Heart left ventricle (tissue), 16 donors: ENCODE results near the gene S100A16. TPM values are rescaled to one million over a fixed set of nuclear protein-coding genes. Genes with fewer than 3 reads are reported as not detected.

Experiments used
- ATAC-seq, 4 donors: fragments of 200-7000 bp; cut with Tn5 transposase; one replicate each; pipeline ENCODE4 v1.9.1; 2020 to 2022; ENCODE audit warnings: moderate library complexity in 4 of 4, mild to moderate bottlenecking in 3 of 4, moderate number of reproducible peaks in 1 of 4
- DNase-seq, 5 donors: peaks; one replicate each; pipeline ENCODE4 v3.0.0-alpha.2; 2020
- H3K27ac ChIP-seq, 12 donors: fragments of 200-600 bp; sonication (generic) in 4 of 12; one replicate each; pipeline versions ENCODE4 v1.5.0 to v1.8.0; 2016 to 2022; ENCODE audit warnings: mild to moderate bottlenecking in 2 of 12
- H3K27me3 ChIP-seq, 9 donors: fragments of 200-600 bp; sonication (generic) in 2 of 9; one replicate each; pipeline versions ENCODE4 v1.5.1 to v1.8.0; 2016 to 2022; ENCODE audit warnings: mild to moderate bottlenecking in 3 of 9
- H3K36me3 ChIP-seq, 9 donors: fragments of 200-600 bp; sonication (generic) in 2 of 9; one replicate each; pipeline versions ENCODE4 v1.5.0 to v1.8.0; 2018 to 2022; ENCODE audit warnings: mild to moderate bottlenecking in 2 of 9
- H3K4me1 ChIP-seq, 12 donors: fragments of 200-600 bp; sonication (generic) in 4 of 12; one replicate each; pipeline versions ENCODE4 v1.5.0 to v1.8.0; 2016 to 2022; ENCODE audit warnings: mild to moderate bottlenecking in 3 of 12
- H3K4me3 ChIP-seq, 12 donors: fragments of 200-600 bp; sonication (generic) in 4 of 12; one replicate each; pipeline versions ENCODE4 v1.5.0 to v1.8.0; 2017 to 2022; ENCODE audit warnings: mild to moderate bottlenecking in 9 of 12, moderate library complexity in 4 of 12
- H3K9me3 ChIP-seq, 12 donors: fragments of 200-600 bp; sonication (generic) in 4 of 12; one replicate each; pipeline versions ENCODE4 v1.5.0 to v1.8.0; 2016 to 2022; ENCODE audit warnings: mild to moderate bottlenecking in 1 of 12
- POLR2A ChIP-seq, 2 donors: fragments of 450-650 bp; IDR thresholded peaks; one replicate each; pipeline ENCODE4 v1.6.1; 2017; ENCODE audit warnings: antibody characterized with exemption in 2 of 2, mild to moderate bottlenecking in 2 of 2, moderate library complexity in 2 of 2
- WGBS, 4 donors: extraction: QIAGEN DNeasy Blood & Tissue Kit in 2 of 4; methylation state at CpG; one replicate each; pipeline versions ENCODE4 v1.1.5 to v1.1.7; 2013 to 2018; 5-methylcytosine and 5-hydroxymethylcytosine counted together
- intact Hi-C, 10 donors: fragments of 100-400 bp; cut with DNase I; formaldehyde crosslinking; loops; one replicate each; pipeline versions ENCODE4 v1.11.1 to v1.14.2; 2022
- polyA plus RNA-seq, 2 donors: library from polyadenylated mRNA; stranded (reverse); fragments of 200-250 nt; gene quantifications; one replicate each; pipeline ENCODE4 v1.2.3, GENCODE V29; 2013
- total RNA-seq, 9 donors: library from RNA; depleted of rRNA in 2 of 9; stranded (reverse); fragments of >200 nt in 2 of 9; fragmentation: NEBNext Ultra II Directional in 3 of 9; extraction: Animal tissue kit (Norgen Biotek cat#: 25700) in 3 of 9; gene quantifications; one replicate each; pipeline versions ENCODE4 v1.1.0 to v1.2.4, GENCODE V29; 2016 to 2023
- TF ChIP-seq, protein P1 (sequence below), 12 donors: fragments of 200-600 bp; sonication (generic) in 4 of 12; IDR thresholded peaks; one replicate each; pipeline versions ENCODE4 v1.5.0 to v1.8.0; 2018 to 2022; ENCODE audit warnings: antibody characterized with exemption in 12 of 12, mild to moderate bottlenecking in 5 of 12
- donor health status: ischemic (EF 13 %, LVEDD 7.1; RV severe dilation, severe dysfunction).
- donor health status: healthy with polysubstance abuse.
- donor health status: DM: no; HTN: yes; CAD: no.
- donor health status: DM: no; HTN: no; CAD: no.
- donor health status: ischemic (EF 25% LVEDD 6.9; RV normal size, moderate dysfunction).
- donor health status: ischemic (EF 25% LVEDD 5.7; RV mildly dilated, moderate dysfunction).
- donor health status: healthy.
- donor health status: DM: yes; HTN: yes; CAD: no.
- donor health status: ischemic (EF 35%, LVEDD 5.7; RV mildly dilated, moderate dysfunction).
- donor health status: nonischemic (EF 11% LVEDD 7.7; RV severe dilation, severe dysfunction).
- donor health status: DM: yes; HTN: yes; CAD: no.
- donor health status: PGD.
- donor health status: ischemic (EF 29% LVEDD 5.4; RV normal size, mild dysfunction).
- donor health status: nonischemic (EF 23%, LVEDD 6.1; RV moderate dilation, normal function).

Gene S100A16
- total and polyA plus RNA-seq, 11 donors: 37.2 to 233 (median 70.3) TPM

DNA sequence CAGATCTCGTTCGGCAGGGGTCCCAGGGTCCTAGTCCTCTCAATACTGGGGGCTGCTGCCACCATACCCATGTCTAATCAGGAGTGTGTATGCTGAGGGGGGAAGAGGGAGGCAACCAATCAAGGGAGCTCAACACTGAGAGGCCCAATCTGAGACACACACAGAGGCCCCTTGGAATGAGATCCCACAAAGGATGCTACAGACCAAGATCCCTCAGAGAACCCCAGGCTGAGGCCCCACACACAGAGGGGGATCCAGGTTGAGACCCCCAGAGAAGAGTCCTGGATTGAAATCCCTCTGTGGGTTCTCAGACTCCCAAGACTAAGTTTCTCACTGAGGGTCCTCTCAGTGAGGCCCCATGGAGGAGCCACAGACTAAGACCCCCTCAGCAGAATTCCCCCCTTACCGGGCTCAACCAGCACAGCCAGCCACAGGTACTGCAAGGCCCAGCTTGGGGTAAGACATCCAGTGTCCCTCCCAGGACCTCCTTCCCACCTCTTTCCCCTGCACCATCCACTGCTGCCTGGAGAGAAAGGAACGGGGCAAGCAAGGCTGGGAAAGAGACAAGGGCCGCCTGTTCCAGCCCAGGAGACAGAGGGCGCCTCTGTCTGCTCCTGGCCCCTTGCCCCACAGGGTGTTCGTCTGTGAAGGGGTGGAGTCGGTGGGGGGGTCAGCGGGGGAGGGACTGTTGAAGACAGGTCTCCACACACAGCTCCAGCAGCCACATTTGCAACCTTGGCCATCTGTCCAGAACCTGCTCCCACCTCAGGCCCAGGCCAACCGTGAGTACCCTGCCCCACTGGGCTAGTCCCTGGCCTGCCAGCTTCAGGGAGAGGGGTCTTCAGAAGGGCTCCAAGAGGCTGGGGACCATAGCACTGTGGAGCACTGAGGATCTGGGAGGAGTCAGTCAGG is 15.0 kb upstream of the S100A16 start, which contains the start of gene S100A1:
TSS of gene S100A1 (plus strand) at position 720 of the 912 bp plus-strand sequence. CDS start 2,088 bp downstream, outside the sequence.
- WGBS, 4 donors: 35 to 55% (median 45%) methylated on average over 4 to 10 of the region's 10 CpGs
- TF ChIP-seq, protein P1, sequence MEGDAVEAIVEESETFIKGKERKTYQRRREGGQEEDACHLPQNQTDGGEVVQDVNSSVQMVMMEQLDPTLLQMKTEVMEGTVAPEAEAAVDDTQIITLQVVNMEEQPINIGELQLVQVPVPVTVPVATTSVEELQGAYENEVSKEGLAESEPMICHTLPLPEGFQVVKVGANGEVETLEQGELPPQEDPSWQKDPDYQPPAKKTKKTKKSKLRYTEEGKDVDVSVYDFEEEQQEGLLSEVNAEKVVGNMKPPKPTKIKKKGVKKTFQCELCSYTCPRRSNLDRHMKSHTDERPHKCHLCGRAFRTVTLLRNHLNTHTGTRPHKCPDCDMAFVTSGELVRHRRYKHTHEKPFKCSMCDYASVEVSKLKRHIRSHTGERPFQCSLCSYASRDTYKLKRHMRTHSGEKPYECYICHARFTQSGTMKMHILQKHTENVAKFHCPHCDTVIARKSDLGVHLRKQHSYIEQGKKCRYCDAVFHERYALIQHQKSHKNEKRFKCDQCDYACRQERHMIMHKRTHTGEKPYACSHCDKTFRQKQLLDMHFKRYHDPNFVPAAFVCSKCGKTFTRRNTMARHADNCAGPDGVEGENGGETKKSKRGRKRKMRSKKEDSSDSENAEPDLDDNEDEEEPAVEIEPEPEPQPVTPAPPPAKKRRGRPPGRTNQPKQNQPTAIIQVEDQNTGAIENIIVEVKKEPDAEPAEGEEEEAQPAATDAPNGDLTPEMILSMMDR (IDR thresholded peaks at IDR 0.05): peak in 3 of 12 donors; percentile 29 to 49 (median 31)
- TF ChIP-seq POLR2A (IDR thresholded peaks at IDR 0.05): no peak
- Histone ChIP-seq H3K27me3 (no peaks in the 10 kb centered on the region), H3K4me3 (peak within 1 kb of the TSS; percentile 38 to 87 (median 62)), H3K27ac (peak within 1 kb of the TSS; percentile 84 to 97 (median 94)), H3K9me3 (no peaks in the 10 kb centered on the region), H3K36me3 (peaks cover 0 to 24% (median 8%) of the 10 kb centered on the region in 9 donors), H3K4me1 (peaks cover 1 to 71% (median 49%) of the 10 kb centered on the region in 12 donors)
- DNase-seq: peak; percentile 77 to 87 (median 82)
- intact Hi-C loops: loop anchor here in 1 of 10 donors (2.0 kb wide), 1 partner anchor 43 kb away; the partner anchor contains the start of gene ILF2
- ATAC-seq: peak; percentile 45 to 72 (median 58)

DNA sequence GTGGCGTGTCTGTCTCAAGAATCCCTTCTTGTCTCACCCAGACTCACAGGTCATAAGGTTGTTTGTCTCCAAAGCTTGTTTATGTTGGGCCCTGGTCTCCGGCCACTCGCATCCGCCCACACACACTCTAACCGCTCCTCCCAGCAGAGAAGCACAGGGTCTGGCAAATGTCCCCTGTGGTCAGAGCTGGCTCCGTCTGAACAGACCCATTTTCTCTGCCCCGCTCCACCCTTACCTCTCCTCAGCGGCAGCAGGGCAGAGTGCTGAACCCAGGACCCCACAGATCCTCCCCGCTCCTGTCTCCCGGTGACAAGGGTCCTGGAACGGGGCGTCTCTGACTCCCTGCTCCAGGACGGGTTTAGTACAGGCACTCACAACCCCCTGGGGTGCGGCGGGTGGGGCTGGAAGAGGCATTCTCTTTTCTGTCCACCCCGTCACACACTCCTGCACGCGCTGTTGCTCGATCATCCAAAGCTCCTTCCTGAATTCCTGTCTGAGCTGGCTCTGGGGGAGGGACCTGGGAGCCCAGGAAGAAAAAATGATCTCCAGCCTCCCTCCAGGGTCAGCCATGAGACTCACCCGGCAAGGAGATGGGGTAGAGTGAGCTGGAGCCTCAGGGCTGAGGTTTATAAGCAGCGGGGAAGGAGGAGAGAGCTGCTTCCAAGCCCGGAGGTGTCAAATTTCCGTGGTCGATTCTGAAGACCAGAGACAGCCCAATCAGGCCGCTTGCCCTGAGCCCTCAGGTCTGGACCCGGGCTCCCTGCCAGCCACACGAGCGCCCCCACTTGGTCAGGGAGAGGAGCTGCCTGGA is 14.2 kb upstream of the S100A16 start, which contains the start of gene S100A13:
TSS of gene S100A13 (minus strand) at position 602 of the 811 bp plus-strand sequence. CDS start 1,033 bp downstream, outside the sequence.
- ATAC-seq (peak; percentile 29 to 68 (median 64)), DNase-seq (peak; percentile 82 to 88 (median 86))
- H3K4me1 ChIP-seq: peaks cover 0 to 67% (median 45%) of the 10 kb centered on the region in 12 donors
- no peaks in the 10 kb centered on the region for H3K9me3 ChIP-seq
- peak in 1 of 2 donors; percentile 50 for TF ChIP-seq POLR2A (IDR thresholded peaks at IDR 0.05)
- TF ChIP-seq, protein P1 (IDR thresholded peaks at IDR 0.05): peak in 10 of 12 donors; percentile 34 to 72 (median 56)
- 4 to 11% (median 6%) methylated on average over 21 to 28 of the region's 28 CpGs for WGBS, 4 donors
- no peaks in the 10 kb centered on the region for H3K27me3 ChIP-seq
- peaks cover 0 to 32% (median 11%) of the 10 kb centered on the region in 9 donors for H3K36me3 ChIP-seq
- H3K4me3 ChIP-seq: peak within 1 kb of the TSS; percentile 38 to 87 (median 62)
- peak within 1 kb of the TSS; percentile 84 to 97 (median 94) for H3K27ac ChIP-seq
- intact Hi-C loops: no loop called here

DNA sequence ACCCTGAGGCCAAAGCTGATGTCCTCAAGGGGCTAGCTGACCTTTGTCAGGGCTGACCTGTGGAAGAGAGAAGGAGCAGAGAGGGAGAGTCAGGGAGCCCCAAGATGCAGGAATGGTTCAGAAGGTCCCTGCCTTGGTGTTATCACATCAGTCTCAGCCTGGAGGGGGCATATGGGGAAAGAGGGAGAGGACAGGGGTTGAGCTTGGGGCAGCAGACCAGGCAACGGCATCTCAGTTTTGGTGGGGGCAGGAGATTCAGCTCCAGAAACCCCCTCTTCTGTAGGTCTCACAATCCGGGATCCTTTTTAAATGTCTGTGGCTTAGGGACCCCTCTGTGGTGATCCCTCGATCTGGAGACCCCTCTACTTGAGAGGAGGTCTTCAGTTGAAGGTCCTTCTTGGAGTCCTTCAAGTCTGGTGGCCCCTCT is 13.6 kb upstream of the S100A16 start:
- Histone ChIP-seq H3K36me3 (peaks cover 0 to 36% (median 12%) of the 10 kb centered on the region in 9 donors), H3K4me1 (peaks cover 0 to 67% (median 42%) of the 10 kb centered on the region in 12 donors), H3K4me3 (peak overlapping the region; percentile 38 to 87 (median 62)), H3K27me3 (no peaks in the 10 kb centered on the region), H3K27ac (peak overlapping the region; percentile 84 to 97 (median 94)), H3K9me3 (no peaks in the 10 kb centered on the region)
- intact Hi-C loops: no loop called here
- 55 to 80% (median 59%) methylated on average over 3 of the region's 3 CpGs for WGBS, 4 donors
- TF ChIP-seq, protein P1 (IDR thresholded peaks at IDR 0.05): no peak
- no peak for TF ChIP-seq POLR2A (IDR thresholded peaks at IDR 0.05)
- no peak for ATAC-seq
- no peak for DNase-seq
